GM21529 (cell line): ENCODE data around the gene AKAP6.

Experiments
- ATAC-seq: cut with Tn5 transposase; IDR thresholded peaks from one replicate; pipeline ENCODE4 v1.9.1; 2021; ENCODE audit not compliant: unreplicated experiment

Gene AKAP6

DNA sequence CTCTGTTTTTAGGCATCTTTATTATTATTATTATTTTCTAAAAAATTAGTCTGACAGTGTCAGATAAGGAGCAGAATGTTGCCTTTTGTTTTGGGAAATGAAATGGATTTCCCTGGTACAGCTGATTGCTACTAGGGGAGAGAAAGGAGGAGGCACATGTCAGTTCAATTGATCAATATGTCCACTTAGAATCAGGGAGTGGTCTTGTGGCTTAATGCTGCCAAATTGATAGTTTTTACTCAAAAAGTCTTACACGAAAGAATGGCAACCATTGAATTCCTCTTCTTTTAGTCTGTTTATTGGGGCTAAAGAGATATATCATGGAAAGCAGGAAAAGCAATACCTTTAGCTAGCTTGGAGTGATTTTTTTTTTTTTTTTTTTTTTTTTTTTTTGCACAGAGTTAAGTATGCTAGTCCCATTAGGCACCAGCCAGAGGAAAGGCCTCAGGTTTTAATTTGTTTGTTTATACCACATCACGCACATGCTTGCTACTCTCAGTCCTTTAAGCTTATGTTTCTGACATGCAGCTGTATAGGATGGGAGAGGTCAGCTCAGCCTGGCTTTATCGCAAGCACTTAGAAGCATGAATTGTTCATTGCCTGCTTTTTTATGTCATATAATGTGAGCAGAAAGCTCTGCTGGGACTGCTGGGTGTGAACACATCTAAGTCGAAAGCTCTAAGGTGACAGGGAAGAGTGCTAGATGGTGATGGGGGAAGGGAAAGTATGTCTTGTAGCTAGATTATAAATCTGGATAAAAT, 1.4 kb downstream of the AKAP6 start:
- ATAC-seq = no peak

DNA sequence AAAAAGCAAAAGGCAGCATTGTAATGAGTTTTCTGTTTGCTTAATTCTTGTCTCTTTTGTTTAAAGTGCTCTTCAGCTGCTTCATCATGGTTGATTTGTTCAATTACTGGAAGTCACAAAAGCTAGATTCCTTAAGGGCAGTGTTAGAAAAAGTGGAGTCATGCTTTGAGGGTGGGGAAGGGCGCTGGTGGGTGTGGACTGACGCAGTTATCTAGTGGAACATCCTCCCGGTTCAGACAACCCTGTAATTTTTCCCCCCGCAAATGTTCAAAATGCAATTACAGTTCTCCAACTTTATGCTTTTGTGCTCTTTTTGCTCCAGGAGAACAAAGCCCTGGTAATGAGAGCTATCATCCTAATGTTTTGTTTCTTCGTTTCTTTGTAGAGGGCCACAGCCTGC, 2.1 kb downstream of the AKAP6 start:
- no peak for ATAC-seq

DNA sequence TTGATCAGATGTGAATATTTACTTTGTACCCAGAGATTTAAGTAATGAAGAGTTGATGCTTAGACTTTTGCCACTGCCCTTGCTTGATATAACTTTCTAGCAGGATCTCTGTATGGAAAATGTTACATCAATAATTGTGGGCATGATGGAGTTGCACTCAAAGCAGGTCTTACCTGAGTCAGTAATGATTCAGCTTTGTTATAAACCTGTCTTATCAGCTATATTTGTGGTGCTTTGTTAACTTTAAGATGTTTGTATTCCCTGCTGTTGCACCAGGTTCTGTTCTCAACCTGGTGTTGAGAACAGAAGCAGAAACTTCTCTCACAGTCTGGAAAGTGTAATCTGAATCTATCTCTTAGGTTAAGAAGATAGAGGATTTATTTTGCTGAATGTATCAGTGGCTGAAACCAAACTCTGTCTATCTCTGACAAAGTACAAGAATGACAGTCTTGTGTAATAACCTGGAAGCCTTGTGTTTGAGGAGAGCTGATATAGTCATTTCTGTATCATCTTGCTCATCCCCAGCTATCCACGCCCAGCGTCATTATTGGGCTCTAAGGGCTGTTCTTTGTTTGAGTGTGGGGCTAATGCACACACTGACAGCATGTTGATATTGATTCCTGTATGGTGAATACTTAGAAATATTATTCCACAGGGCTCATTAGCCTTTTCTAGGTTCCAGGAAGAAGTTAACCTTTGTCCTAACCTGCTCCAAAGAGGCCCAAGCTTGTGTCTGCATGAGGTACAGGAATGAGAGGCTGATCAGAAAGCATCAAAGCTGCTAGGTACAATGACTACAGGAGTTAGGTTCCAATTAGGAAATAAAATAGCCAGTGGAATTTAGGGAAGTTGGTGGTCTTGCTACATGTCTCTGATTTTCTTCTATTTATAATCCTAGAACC, 3.6 kb downstream of the AKAP6 start:
- ATAC-seq = no peak

DNA sequence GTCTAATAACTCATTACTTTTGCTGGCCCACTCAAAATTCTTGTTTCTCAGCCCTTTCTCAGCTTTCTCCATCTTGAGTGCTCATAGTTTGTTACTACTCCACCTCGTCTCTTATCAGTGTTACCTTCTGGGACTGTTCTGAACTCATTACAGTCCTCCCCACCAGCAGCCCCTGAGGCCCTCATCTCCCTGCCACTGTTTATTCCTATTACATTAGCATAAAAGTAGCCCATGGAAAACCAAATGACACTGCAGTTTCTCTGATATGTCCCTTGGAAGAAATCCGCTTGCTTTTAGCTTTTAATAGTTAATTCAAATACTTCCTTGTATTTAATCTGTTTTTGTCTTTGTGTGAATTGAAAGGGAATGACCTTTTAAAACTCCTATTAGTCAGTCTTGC, 7.6 kb downstream of the AKAP6 start:
- ATAC-seq = no peak

DNA sequence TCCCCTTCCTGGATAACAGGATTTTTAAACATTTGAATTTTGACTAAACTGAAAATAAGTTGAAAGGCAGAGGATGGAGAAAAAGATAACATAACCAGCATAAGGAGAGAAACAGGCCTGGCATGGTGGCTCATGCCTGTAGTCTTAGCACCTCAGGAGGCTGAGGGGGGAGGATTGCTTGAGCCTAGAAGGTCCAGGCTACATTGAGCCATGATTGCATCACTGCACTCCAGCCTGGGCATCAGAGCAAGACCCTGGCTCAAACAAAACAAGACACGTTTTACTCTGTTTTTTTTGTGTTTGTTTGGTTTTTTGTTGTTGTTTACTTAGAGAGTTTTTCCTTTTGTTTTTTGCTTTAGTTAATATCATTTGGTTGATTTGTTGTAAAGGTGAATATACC, 8.7 kb downstream of the AKAP6 start:
- ATAC-seq = no peak

DNA sequence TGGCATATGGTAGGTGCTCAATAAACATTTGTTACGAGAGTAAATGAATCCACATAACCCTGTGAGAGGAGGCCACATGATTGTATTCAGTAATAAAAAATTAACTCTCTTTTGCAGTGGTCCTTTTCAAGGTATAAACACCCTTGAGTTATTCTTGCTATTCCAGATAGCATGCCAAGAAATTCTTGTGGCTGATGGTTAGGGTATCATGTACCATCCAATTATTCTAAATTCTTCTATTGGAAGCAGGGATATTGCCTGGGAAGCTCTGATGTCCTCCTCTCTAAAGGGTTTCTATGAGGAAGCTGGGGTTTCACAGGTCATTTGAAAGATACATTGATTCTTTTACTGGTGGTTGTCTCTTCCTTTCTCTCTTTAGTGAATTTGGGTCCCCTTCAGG, 10.1 kb downstream of the AKAP6 start:
- ATAC-seq = no peak

DNA sequence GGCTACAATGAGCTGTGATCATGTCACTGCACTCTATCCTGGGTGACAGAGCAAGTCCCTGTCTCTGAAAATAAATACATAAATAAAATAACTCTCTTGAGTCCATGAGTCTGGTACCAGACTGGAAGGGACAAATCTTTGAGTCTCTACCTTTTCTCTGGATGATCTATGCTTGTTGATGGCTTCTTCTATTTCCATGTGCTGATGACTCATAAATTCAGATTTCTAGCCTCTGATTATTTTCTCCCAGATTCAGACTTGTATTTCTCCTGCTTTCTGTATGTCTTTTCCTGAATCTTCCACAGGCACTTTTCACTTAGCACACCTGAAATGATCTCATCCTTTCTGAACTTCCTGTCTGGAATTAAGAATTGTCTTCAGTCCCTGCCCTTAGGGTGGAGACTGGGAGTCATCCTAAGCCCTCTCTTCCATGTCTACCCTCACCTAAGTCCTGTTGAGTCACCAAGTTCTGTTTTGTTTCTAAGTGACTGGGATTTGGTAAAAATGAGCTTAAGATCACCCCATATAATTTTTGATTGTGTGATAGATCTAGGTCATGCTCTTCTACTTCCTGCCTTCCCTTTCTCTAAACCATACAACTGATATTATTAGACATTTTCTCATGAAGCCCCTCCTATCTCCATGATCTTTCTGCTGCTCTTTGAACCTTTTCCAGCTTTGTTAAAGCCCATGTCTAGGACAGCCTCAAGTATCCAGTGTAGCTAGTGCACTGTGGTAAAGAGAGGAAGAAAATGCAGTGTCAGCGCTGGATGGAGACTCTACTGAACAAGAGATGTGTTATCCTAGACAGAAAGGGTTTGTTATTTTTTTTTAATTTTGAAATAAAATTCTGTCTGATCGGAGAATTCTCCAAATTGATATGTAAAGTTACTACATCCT, 13.1 kb downstream of the AKAP6 start:
- no peak for ATAC-seq

DNA sequence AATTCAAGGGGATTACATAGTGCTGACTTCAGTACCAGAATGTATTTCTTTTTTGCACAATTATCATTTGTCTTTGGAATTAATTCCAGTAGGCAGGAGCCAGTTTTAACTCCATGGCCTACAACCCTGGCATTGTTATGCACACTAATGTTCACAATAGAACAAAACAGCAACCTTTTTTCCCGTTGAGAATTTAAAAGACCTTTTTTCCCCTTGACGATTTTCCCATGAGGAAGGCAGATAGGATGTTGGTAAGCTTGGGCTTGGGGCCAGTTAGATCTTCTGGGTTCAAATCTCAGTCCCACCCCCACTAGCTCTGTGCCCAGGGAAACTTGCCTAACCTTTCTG, 13.7 kb downstream of the AKAP6 start:
- no peak for ATAC-seq

DNA sequence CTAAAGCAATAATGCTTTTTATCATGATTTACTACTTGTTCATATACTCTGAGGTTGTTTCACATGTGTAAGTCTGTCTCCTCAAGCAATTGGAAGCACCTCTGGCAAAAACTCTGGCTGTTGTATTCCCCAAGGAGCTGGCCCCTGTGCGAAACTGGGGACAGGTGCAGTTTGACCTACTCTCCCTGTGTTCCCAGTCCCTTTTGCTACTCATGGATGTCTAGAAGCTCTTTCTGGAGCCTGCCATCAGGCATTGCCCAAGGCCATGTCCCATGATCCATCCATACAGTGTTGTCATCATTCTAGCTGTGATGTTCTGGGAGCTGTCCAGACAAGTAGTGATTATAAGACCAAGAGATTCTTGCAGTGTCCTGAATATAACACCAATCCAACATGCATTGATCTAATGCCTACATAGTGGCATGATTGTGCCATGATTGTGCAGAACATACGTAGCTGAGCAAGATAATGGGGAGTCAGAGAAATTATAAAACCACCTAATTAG, 14.9 kb downstream of the AKAP6 start:
- no peak for ATAC-seq

DNA sequence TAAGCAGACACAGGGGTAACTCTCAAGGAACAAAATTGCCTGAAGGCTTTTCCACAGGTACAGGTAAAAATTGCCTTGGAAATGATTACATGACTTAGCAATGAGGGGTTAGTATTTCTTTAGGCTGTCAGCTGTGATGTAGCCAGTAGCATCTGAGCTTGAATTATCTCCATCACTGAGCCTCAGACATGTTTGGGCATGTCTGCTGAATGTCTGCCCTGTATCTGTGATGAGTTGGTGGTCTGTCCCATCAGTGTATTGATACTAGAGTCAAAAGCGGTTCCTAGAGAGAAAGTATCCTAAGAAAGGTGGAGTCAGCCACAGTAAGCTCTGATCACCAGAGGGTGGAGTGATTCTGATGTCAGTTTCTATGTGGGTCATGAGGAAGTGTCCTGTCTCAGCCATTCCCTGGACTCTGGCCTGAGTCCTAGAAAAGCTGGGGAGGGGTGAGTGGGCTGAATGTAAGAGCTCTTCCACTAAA, 16.3 kb downstream of the AKAP6 start:
- no peak for ATAC-seq

DNA sequence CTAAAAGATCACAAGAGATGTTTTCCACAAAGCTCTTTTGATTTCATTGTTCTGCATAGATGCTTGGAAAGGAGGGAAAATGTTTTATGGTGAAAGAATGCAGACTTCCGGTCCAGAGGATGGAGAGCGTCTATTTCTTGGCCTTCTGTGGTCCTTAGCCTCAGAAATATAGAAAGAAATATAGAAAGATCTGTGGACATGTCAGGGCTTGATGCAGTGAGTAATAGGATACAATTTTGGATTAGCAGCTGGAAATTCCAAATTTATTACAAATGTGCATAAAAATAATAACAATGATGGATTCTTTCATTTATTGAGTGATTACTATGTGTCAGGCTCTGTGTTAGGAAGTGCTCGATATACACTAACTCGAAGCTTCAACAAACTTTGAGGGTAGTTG, 20.2 kb downstream of the AKAP6 start:
- no peak for ATAC-seq

DNA sequence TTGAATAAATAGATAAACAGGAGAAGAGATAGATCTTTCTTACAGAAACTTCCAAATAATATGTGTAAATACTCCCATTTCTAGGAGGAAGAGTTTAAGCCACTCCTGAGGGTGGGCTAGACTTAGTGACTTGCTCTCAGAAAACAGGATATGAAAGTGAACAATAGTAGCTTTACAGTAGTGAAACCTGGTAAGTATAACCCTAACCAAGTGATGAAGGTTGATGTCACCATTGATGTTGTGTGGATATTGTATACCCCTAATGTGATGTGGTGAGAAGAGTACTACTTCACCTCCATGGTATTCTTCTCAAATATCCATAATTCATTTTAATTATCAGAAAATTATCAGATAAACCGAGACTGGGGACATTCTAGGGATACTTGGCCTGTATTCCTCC, 20.9 kb downstream of the AKAP6 start:
- ATAC-seq = peak; percentile 99

DNA sequence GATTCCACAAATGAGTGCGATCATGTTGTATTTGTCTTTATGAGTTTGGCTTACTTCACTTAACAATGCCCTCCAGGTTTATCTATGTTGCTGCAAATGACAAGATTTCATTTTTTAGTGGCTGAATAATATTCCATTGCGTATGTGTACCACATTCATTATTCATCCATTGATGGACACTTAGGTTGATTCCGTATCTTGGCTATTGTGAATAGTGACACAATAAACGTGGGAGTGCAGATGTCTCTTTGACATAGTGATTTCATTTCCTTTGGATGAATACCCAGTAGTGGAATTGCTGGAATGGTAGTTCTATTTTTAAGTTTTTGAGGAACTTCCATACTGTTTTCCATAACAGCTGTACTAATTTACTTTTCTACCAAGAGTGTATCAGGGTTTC, 23.5 kb downstream of the AKAP6 start:
- no peak for ATAC-seq

DNA sequence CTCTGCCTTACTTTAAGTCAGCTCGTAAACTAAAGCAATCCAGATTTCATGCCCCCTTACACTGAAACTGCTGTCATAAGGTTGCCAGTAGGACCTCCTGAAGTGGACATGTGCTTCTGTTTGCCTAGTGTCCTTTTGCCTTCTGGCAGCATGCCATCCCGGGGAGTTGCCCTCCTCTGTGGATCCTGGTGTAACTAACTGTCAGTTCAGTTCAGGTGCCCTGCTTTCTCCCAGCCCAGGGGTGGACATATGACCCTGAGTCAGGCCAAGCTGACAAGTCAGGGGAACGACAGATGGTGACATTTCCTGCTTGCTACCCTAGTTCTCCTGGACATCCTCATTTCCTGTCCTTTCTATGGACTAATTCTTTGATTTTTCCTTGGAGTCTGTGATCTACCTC, 25.6 kb downstream of the AKAP6 start:
- no peak for ATAC-seq

DNA sequence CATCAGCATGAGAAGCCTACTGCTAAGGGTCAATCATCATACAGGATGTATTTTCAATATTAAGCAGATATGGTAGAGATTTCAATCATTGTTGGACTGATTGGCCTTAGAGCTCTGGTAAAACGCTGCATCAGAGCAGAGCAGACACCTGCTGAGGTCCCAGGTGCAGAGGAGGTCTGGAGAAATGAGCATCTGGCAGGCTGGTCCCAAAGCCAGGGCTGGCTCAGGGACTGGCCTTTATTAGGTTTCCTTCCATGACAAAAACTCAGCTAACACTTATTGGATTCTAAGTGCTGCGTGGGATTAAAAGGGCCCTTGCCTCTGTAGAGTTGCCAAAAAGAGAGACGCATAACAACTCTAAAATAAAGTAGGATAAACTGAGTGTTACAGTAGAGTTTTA, 29.7 kb downstream of the AKAP6 start:
- no peak for ATAC-seq

DNA sequence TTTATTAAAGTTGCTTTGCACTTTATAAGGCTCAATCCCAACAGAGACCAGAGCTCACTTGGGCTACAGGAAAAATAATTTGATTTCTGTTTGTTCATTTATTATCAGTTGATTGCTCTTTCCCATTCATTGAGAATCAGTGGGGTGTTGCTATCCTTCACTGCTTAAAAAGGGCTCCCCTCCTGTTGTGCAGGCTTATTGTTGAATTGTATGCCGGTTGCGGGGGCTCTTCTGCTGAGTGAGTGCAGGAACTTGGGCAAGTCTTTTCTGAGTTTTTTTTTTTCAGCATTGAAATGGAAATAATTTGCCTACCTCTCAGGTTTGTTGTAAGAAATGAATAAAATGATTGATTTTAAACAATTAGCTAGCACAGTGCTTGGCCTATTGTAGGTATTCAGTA, 32.6 kb downstream of the AKAP6 start:
- ATAC-seq = no peak

DNA sequence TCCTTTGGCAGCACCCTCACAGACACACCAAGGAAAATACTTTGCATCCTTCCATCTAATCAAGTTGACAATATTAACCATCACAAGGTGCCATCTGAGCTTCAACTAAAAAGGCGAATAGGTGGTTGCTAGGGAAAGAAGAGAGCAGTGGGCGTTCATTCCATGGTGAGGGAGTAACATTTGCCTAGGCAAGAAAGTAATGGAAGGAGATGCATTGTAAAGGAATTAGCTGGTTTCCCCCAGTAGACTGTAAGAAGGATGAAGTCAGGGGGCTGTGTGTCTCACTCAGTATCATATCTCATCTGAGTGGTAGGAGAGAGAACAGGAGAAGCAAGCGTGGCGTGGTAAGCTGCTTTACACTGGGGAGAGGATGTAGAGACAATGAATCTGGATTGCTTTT, 34.7 kb downstream of the AKAP6 start:
- ATAC-seq = no peak

DNA sequence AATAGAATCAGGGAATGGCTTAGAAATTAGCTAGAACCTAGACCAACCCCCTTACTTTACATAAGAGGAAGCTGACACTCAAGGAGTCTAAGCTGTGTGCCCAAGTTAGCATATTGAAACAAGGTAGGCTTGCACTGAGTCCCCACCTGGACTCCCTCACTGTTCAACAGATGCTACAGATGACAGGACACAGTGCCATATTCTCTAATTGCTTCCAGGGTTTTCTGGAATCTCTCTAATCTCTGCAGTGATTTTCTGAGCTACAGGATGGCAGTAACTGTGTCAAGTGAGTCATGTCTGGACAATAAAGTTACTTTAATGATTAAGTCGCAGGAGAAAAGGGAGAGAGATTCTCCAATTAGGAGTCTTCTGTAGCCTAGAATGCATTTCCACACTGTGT, 35.8 kb downstream of the AKAP6 start:
- no peak for ATAC-seq

DNA sequence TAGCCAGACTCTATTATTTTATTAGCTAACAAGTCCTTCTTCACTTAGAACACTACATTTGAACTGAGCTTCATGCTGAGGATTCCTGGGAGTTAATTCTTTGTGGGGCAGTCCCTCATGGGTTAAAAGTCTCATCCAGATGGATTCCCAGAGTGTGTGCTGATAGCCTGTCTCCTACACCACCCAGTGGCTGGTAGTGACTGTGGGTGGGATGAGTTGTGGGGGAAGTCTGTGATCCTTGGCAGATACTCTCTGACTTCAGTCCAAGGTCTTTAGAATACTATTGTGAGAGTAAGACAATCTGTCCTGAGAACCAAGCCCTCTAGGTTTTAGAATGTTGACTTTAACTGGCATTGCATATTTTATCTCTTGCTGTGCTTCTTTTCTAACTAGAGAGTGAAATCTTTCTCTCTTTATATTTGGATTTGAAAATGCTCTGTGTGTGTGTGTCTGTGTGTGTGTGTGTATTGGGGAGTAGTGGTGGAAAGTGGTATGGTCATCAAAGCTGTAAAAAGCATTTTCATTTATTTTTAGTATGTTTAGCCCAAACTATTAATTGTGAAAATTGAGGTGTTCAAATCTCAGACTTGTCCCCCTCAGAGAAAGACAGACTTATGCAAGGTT, 37.3 kb downstream of the AKAP6 start:
- no peak for ATAC-seq

DNA sequence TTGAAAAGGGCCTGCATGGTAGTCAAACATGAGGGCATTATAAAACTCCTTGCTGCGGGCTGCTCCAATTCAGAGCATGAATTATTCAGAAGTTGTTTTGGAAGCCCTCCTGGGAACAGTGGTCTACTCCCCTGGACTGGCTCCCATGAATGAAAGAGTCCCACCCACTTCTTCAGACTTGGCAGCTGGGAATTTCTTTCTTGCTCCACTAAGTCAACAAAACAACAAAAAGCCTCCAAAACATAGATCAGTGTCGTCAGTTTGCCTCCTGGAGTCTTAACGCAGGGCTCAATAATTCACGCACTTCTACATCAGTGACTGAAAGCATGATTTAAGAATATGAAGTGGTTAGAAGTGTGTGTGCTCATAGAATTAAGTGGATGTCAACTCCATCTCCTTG, 37.9 kb downstream of the AKAP6 start:
- ATAC-seq = no peak

DNA sequence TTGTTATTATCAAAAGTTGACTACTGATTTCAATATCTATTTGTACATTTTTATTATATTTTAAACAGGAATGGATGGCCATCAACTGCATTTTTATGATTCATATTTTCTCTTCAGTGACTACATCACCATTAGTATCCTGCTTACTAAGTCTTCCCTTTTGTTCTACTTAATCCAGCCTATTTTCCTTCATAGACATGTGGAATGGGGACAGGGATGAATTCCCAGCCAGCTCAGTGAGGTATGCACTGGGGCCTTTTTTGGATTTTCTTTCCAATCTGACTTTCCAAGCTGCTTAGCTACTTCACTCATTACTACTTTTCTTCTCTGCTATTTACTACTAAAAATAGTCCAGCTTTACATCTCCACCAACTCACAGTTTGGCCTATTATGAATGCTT, 38.4 kb downstream of the AKAP6 start:
- ATAC-seq = no peak
